ENCODE measurements around the gene ITGAL.

- TF ChIP-seq, protein P1, sequence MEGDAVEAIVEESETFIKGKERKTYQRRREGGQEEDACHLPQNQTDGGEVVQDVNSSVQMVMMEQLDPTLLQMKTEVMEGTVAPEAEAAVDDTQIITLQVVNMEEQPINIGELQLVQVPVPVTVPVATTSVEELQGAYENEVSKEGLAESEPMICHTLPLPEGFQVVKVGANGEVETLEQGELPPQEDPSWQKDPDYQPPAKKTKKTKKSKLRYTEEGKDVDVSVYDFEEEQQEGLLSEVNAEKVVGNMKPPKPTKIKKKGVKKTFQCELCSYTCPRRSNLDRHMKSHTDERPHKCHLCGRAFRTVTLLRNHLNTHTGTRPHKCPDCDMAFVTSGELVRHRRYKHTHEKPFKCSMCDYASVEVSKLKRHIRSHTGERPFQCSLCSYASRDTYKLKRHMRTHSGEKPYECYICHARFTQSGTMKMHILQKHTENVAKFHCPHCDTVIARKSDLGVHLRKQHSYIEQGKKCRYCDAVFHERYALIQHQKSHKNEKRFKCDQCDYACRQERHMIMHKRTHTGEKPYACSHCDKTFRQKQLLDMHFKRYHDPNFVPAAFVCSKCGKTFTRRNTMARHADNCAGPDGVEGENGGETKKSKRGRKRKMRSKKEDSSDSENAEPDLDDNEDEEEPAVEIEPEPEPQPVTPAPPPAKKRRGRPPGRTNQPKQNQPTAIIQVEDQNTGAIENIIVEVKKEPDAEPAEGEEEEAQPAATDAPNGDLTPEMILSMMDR (IDR thresholded peaks at IDR 0.05; ENCODE audit: low read depth, low read length, missing input control) = no peak
- TF ChIP-seq GABPA (IDR thresholded peaks at IDR 0.05 in 1 of 2, conservative IDR thresholded peaks at IDR 0.05 in 1 of 2) (no peak), EGR1 (IDR thresholded peaks at IDR 0.05; ENCODE audit: low read depth in 2 of 2) (no peak), YY1 (IDR thresholded peaks at IDR 0.05) (no peak)
These were observed 33.7 kb upstream of the ITGAL start for GRCh38 chr16:30438835-30439234.
